MM.1S (cell line): ENCODE data around the gene CAGE1.

Source experiments
- CTCF ChIP-seq: fragments of 300-600 bp; sonication (generic); IDR thresholded peaks from 2 replicates; pipeline ENCODE4 v1.5.1; 2016; ENCODE audit warnings: antibody characterized with exemption, low read length, mixed read lengths
- EZH2 ChIP-seq: fragments of 300-600 bp; sonication (generic); optimal IDR thresholded peaks from 2 replicates; pipeline ENCODE3; 2017; ENCODE audit warnings: low read depth, mild to moderate bottlenecking, antibody characterized with exemption, low read length, mixed read lengths
- EZH2phosphoT487 ChIP-seq: fragments of 300-600 bp; sonication (generic); IDR thresholded peaks from 2 replicates; pipeline ENCODE4 v1.6.1; 2018; ENCODE audit warnings: antibody characterized with exemption, low read length

DNA sequence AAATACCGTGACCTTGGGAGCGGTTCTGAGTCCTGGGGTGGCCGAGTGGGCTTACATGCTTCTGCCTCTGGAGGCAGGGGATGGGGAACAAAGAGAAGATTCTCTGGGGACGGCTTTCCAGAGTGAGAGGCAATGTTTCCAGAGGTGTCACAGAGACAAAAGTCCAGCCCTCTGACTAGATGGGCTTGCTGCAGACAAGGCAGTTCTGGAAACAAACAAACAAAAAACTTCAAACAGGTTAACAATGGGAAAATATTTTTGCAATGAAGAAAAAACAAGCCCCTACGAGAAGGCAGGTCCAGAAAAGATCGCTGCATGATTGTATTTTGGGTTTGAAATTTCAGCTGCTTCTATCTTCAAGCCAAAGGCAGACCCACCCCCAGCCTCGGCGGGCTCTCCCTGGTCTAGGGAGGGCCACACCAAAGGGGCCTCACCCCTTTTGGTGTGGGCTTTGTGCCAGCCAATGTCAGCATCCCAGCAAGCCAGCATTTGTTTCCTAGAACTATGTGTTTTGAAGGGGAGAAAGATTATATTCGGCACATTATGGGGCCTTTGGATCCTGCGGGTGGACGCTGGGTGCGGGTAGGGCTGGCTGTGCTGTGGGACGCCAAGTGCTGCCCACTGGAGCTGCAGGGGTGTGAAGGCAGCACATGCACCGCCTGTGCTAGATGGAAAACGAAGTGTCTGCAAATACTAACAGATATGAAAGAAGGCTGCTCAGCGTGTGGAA, 43.0 kb upstream of the CAGE1 start:
- TF ChIP-seq CTCF (no peak), EZH2 (no peak), EZH2phosphoT487 (no peak)
